Common myeloid progenitor, CD34-positive (primary cell): ENCODE data around the gene CACNG1.

Source experiments
- CTCF ChIA-PET: fragments of 350-600 bp; sonication (Branson Sonifier 250); formaldehyde crosslinking; loops from one replicate; lab custom pipeline; 2021; ENCODE audit warnings: antibody characterized with exemption; lab: Charles Lee
- POLR2A ChIA-PET: fragments of 350-600 bp; sonication (Branson Sonifier 250); formaldehyde crosslinking; loops from one replicate; lab custom pipeline; 2021; ENCODE audit warnings: antibody characterized with exemption; lab: Charles Lee
- DNase-seq, 3 donors: peaks; one replicate each; pipeline versions ENCODE4 v3.0.0 to v3.0.0-alpha.2; 2013
- H3K27ac ChIP-seq, 2 experiments: 1 replicate in 1 of 2; 2 replicates in 1 of 2; pipeline ENCODE4 v1.7.0; 2013; ENCODE audit warnings: inconsistent platforms in 2 of 2, low read length in 2 of 2, mild to moderate bottlenecking in 2 of 2, low read depth in 1 of 2, moderate library complexity in 1 of 2; ENCODE audit not compliant: severe bottlenecking in 2 of 2, insufficient read depth in 1 of 2, poor library complexity in 1 of 2
- H3K27me3 ChIP-seq, 5 experiments: replicated peaks in 2 of 5; 1 replicate in 3 of 5; 2 replicates in 2 of 5; pipeline versions ENCODE4 v1.6.1 to v1.7.0; 2013; ENCODE audit warnings: low read length in 4 of 5, mild to moderate bottlenecking in 2 of 5, moderate library complexity in 2 of 5, inconsistent platforms in 1 of 5; ENCODE audit not compliant: insufficient read depth in 5 of 5, control insufficient read depth in 4 of 5
- H3K36me3 ChIP-seq, 4 experiments: 1 replicate in 2 of 4; 2 replicates in 2 of 4; pipeline versions ENCODE4 v1.6.1 to v1.7.0; 2013; ENCODE audit warnings: low read length in 3 of 4, control low read depth in 1 of 4, mild to moderate bottlenecking in 1 of 4; ENCODE audit not compliant: control insufficient read depth in 4 of 4, insufficient read depth in 4 of 4
- H3K4me1 ChIP-seq, 4 experiments: 1 replicate in 3 of 4; 2 replicates in 1 of 4; pipeline versions ENCODE4 v1.6.1 to v1.7.1; 2013; ENCODE audit warnings: low read length in 3 of 4, mild to moderate bottlenecking in 3 of 4, control low read depth in 1 of 4, inconsistent platforms in 1 of 4, moderate library complexity in 1 of 4; ENCODE audit not compliant: control insufficient read depth in 4 of 4, insufficient read depth in 4 of 4; ENCODE audit errors: control extremely low read depth in 1 of 4
- H3K4me3 ChIP-seq, 7 experiments: 1 replicate in 4 of 7; 2 replicates in 3 of 7; pipeline versions ENCODE4 v1.5.1 to v1.7.0; 2013; ENCODE audit warnings: mild to moderate bottlenecking in 7 of 7, low read length in 6 of 7, moderate library complexity in 6 of 7, inconsistent platforms in 2 of 7, low read depth in 2 of 7, control low read depth in 1 of 7; ENCODE audit not compliant: insufficient read depth in 4 of 7, control insufficient read depth in 1 of 7; ENCODE audit errors: extremely low read depth in 1 of 7
- H3K9me3 ChIP-seq, 5 experiments: 1 replicate in 4 of 5; 2 replicates in 1 of 5; pipeline versions ENCODE4 v1.6.1 to v1.7.1; 2013; ENCODE audit warnings: low read length in 4 of 5, mild to moderate bottlenecking in 2 of 5, inconsistent platforms in 1 of 5, low read depth in 1 of 5, moderate library complexity in 1 of 5; ENCODE audit not compliant: control insufficient read depth in 4 of 5, insufficient read depth in 2 of 5; ENCODE audit errors: control extremely low read depth in 1 of 5
- WGBS: methylation state at CpG from one replicate; pipeline ENCODE4 v1.1.5; 2013; ENCODE audit not compliant: insufficient coverage; 5-methylcytosine and 5-hydroxymethylcytosine counted together

The CACNG1 gene

GRCh38 chr17:67067571-67068482, 23.5 kb downstream of the CACNG1 start:
- H3K9me3 ChIP-seq = no peaks in the 10 kb centered on the region
- H3K4me1 ChIP-seq = no peaks in the 10 kb centered on the region
- H3K27ac ChIP-seq = no peak overlapping the region
- no peak overlapping the region for H3K4me3 ChIP-seq
- POLR2A ChIA-PET = no interaction called here
- 97% methylated on average over 13 of the region's 13 CpGs for WGBS
- H3K36me3 ChIP-seq = peaks cover 0 to 6% (median 3%) of the 10 kb centered on the region in 4 experiments
- H3K27me3 ChIP-seq = no peaks in the 10 kb centered on the region
- CTCF ChIA-PET = interaction anchor here (1.5 kb wide), 1 partner anchor 8 kb away, joined by 4 read pairs; no protein-coding TSS in a partner anchor
- no peak for DNase-seq

GRCh38 chr17:67068999-67069398, 24.6 kb downstream of the CACNG1 start:
- WGBS = 86% methylated on average over 2 of the region's 3 CpGs
- Histone ChIP-seq H3K4me1 (no peaks in the 10 kb centered on the region), H3K27ac (no peak overlapping the region), H3K4me3 (no peak overlapping the region), H3K27me3 (no peaks in the 10 kb centered on the region), H3K36me3 (peaks cover 0 to 10% (median 5%) of the 10 kb centered on the region in 4 experiments), H3K9me3 (no peaks in the 10 kb centered on the region)
- ChIA-PET POLR2A (no interaction called here), CTCF (no interaction called here)
- no peak for DNase-seq

- ChIA-PET POLR2A (no interaction called here), CTCF (no interaction called here)
- H3K4me1 ChIP-seq = no peaks in the 10 kb centered on the region
- H3K36me3 ChIP-seq = peaks cover 0 to 11% (median 5%) of the 10 kb centered on the region in 4 experiments
- no peaks in the 10 kb centered on the region for H3K27me3 ChIP-seq
- no peak overlapping the region for H3K27ac ChIP-seq
- H3K9me3 ChIP-seq = no peaks in the 10 kb centered on the region
- 100% methylated on average over 1 of the region's 5 CpGs for WGBS
- no peak overlapping the region for H3K4me3 ChIP-seq
- DNase-seq = no peak
Observed at GRCh38 chr17:67069603-67070136, 25.3 kb downstream of the CACNG1 start.

- CTCF ChIA-PET = no interaction called here
- peaks cover 0 to 19% (median 10%) of the 10 kb centered on the region in 4 experiments for H3K36me3 ChIP-seq
- no peaks in the 10 kb centered on the region for H3K27me3 ChIP-seq
- no peak for DNase-seq
- H3K4me1 ChIP-seq = no peaks in the 10 kb centered on the region
- no peak overlapping the region for H3K4me3 ChIP-seq
- H3K9me3 ChIP-seq = no peaks in the 10 kb centered on the region
- POLR2A ChIA-PET = no interaction called here
- H3K27ac ChIP-seq = no peak overlapping the region
Observed at GRCh38 chr17:67071595-67071994, 27.2 kb downstream of the CACNG1 start.

- no peaks in the 10 kb centered on the region for H3K27me3 ChIP-seq
- peaks cover 2 to 23% (median 17%) of the 10 kb centered on the region in 4 experiments for H3K36me3 ChIP-seq
- ChIA-PET CTCF (no interaction called here), POLR2A (no interaction called here)
- WGBS = 100% methylated on average over 2 of the region's 3 CpGs
- DNase-seq = no peak
- H3K4me3 ChIP-seq = no peak overlapping the region
- H3K9me3 ChIP-seq = no peaks in the 10 kb centered on the region
- no peaks in the 10 kb centered on the region for H3K4me1 ChIP-seq
- no peak overlapping the region for H3K27ac ChIP-seq
Observed at GRCh38 chr17:67072885-67073284, 28.5 kb downstream of the CACNG1 start.

- Histone ChIP-seq H3K4me1 (no peaks in the 10 kb centered on the region), H3K27me3 (no peaks in the 10 kb centered on the region), H3K9me3 (no peaks in the 10 kb centered on the region), H3K36me3 (peaks cover 8 to 33% (median 24%) of the 10 kb centered on the region in 4 experiments), H3K4me3 (no peak overlapping the region), H3K27ac (no peak overlapping the region)
- ChIA-PET CTCF (interaction anchor here (0.9 to 1.7 kb wide), 2 partner anchors 8 to 12 kb away, joined by 4 read pairs; no protein-coding TSS in a partner anchor), POLR2A (no interaction called here)
- WGBS = 100% methylated on average over 1 of the region's 3 CpGs
- no peak for DNase-seq
Observed at GRCh38 chr17:67074781-67075180, 30.4 kb downstream of the CACNG1 start.

- POLR2A ChIA-PET = no interaction called here
Observed at GRCh38 chr17:67076290-67076689, 31.9 kb downstream of the CACNG1 start.

More at GRCh38 chr17:67076290-67076689, 31.9 kb downstream of the CACNG1 start:
- peaks cover 12 to 40% (median 26%) of the 10 kb centered on the region in 4 experiments for H3K36me3 ChIP-seq
- H3K9me3 ChIP-seq = no peaks in the 10 kb centered on the region
- 94% methylated on average over 5 of the region's 7 CpGs for WGBS
- no peak overlapping the region for H3K4me3 ChIP-seq
- CTCF ChIA-PET = no interaction called here
- no peaks in the 10 kb centered on the region for H3K27me3 ChIP-seq
- no peak for DNase-seq
- no peaks in the 10 kb centered on the region for H3K4me1 ChIP-seq
- no peak overlapping the region for H3K27ac ChIP-seq
